Measurements from ENCODE around the gene RAMACL. TPM values are rescaled to one million over a fixed set of nuclear protein-coding genes. Genes with fewer than 3 reads are reported as not detected.

Gene RAMACL
- total and polyA plus RNA-seq, 2 of the 4 experiments (the other 2 are of a cell fraction): 0.46 to 0.90 TPM

GRCh38 chr6:166617359-166617758, 30.9 kb upstream of the RAMACL start:
- Histone ChIP-seq H4K91ac (ENCODE audit: insufficient read depth, low read depth, low read length) (no peak overlapping the region), H2BK20ac (ENCODE audit: low read depth, low read length) (no peak overlapping the region), H2BK120ac (ENCODE audit: low read depth, low read length) (no peak overlapping the region), H4K20me1 (ENCODE audit: insufficient read depth, low read length) (peaks cover 20% of the 10 kb centered on the region; the same call in 1 of the 2 replicates), H3K79me1 (ENCODE audit: low read depth in 1 of 2, low read length in 2 of 2) (peaks cover 50 to 83% of the 10 kb centered on the region in 2 experiments), H3K27ac (ENCODE audit: insufficient read depth, low read length) (no peak overlapping the region), H3K18ac (ENCODE audit: low read depth, low read length) (no peak overlapping the region), H3K4me1 (ENCODE audit: control insufficient read depth, insufficient read depth, low read length) (peaks cover 48% of the 10 kb centered on the region), H3K56ac (ENCODE audit: extremely low read depth, insufficient read depth, low read length) (no peak overlapping the region), H3K9ac (ENCODE audit: low read depth, low read length) (no peak overlapping the region), H2BK15ac (ENCODE audit: low read depth, low read length) (no peak overlapping the region), H2BK5ac (ENCODE audit: low read depth, low read length, poor library complexity, severe bottlenecking) (no peak overlapping the region), H2AK5ac (ENCODE audit: low read depth, low read length) (peak overlapping the region; percentile 93; the same call in 1 of the 2 replicates), H3K9me3 (ENCODE audit: control insufficient read depth, insufficient read depth, low read length) (no peaks in the 10 kb centered on the region), H3K4me2 (ENCODE audit: low read depth, low read length) (no peak overlapping the region), H4K5ac (ENCODE audit: low read depth, low read length) (no peak overlapping the region), H2AK9ac (replicated peaks; ENCODE audit: low read depth, low read length, poor library complexity) (no peak overlapping the region), H3K4me3 (ENCODE audit: insufficient read depth, low read depth, low read length) (no peak overlapping the region), H3K27me3 (ENCODE audit: control insufficient read depth, insufficient read depth, low read length) (no peaks in the 10 kb centered on the region), H3K4ac (ENCODE audit: low read depth, low read length) (no peak overlapping the region), H3K14ac (replicated peaks; ENCODE audit: low read depth, low read length) (no peak overlapping the region), H3K23ac (ENCODE audit: low read depth, low read length) (no peak overlapping the region), H3K36me3 (ENCODE audit: control insufficient read depth, insufficient read depth, low read length) (peaks cover 22% of the 10 kb centered on the region), H3K9me1 (ENCODE audit: insufficient read depth, low read length) (peaks cover 41% of the 10 kb centered on the region), H4K8ac (ENCODE audit: low read depth in 2 of 2, low read length in 2 of 2) (no peak overlapping the region), H2AFZ (replicated peaks; ENCODE audit: low read length, poor library complexity) (no peak overlapping the region)
- no TSS peak for BruUV-seq (replicated peaks)
- no peak for ATAC-seq (ENCODE audit: low read depth)
- 88% methylated on average over 1 of the region's 7 CpGs; no CpG with 5 or more reads in 1 of the 2 experiments for WGBS, 2 experiments (ENCODE audit: extremely low coverage in 2 of 2, insufficient read length in 1 of 2)
- no peak for DNase-seq
- dilution Hi-C loops (cut with HindIII; ENCODE audit: low sequenced_read_pairs, unreplicated experiment): no loop called here
- intact Hi-C loops (cut with micrococcal nuclease): no loop called here
- ChIA-PET POLR2A (ENCODE audit: unreplicated experiment) (no interaction called here), CTCF (no interaction called here)
- in situ Hi-C loops (cut with MboI; ENCODE audit: low sequenced_read_pairs): no loop called here
- no peak for TF ChIP-seq USF2 (IDR thresholded peaks at IDR 0.05; ENCODE audit: low read depth, low read length)
- TF ChIP-seq CHD1 (IDR thresholded peaks at IDR 0.05; ENCODE audit: low read depth, low read length): no peak
- TF ChIP-seq RFX5 (IDR thresholded peaks at IDR 0.05; ENCODE audit: low read depth, low read length): no peak
- TF ChIP-seq MAFK (IDR thresholded peaks at IDR 0.05; ENCODE audit: low read depth, low read length): no peak
- TF ChIP-seq MXI1 (IDR thresholded peaks at IDR 0.05; ENCODE audit: borderline replicate concordance, low read depth, low read length): no peak
- no peak for TF ChIP-seq FOS (IDR thresholded peaks at IDR 0.05; ENCODE audit: low read depth, low read length)
- TF ChIP-seq BHLHE40 (IDR thresholded peaks at IDR 0.05; ENCODE audit: low read depth, low read length): no peak
- TF ChIP-seq CEBPB (IDR thresholded peaks at IDR 0.05; ENCODE audit: low read depth, low read length): no peak
- TF ChIP-seq SMC3 (IDR thresholded peaks at IDR 0.05; ENCODE audit: low read depth, low read length): no peak
- no peak for TF ChIP-seq POLR2A (IDR thresholded peaks at IDR 0.05; ENCODE audit: low read depth, low read length)
- TF ChIP-seq, protein P1, sequence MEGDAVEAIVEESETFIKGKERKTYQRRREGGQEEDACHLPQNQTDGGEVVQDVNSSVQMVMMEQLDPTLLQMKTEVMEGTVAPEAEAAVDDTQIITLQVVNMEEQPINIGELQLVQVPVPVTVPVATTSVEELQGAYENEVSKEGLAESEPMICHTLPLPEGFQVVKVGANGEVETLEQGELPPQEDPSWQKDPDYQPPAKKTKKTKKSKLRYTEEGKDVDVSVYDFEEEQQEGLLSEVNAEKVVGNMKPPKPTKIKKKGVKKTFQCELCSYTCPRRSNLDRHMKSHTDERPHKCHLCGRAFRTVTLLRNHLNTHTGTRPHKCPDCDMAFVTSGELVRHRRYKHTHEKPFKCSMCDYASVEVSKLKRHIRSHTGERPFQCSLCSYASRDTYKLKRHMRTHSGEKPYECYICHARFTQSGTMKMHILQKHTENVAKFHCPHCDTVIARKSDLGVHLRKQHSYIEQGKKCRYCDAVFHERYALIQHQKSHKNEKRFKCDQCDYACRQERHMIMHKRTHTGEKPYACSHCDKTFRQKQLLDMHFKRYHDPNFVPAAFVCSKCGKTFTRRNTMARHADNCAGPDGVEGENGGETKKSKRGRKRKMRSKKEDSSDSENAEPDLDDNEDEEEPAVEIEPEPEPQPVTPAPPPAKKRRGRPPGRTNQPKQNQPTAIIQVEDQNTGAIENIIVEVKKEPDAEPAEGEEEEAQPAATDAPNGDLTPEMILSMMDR (conservative IDR thresholded peaks at IDR 0.05; ENCODE audit: low read depth, low read length): no peak
- TF ChIP-seq ELK1 (IDR thresholded peaks at IDR 0.05; ENCODE audit: borderline replicate concordance, low read depth, low read length): no peak
- no peak for TF ChIP-seq NFE2L2 (IDR thresholded peaks at IDR 0.05; ENCODE audit: low read depth, low read length)
- no peak for TF ChIP-seq MAZ (IDR thresholded peaks at IDR 0.05; ENCODE audit: borderline replicate concordance, low read depth, low read length)
- TF ChIP-seq RAD21 (IDR thresholded peaks at IDR 0.05; ENCODE audit: low read length): no peak

Data from IMR-90 (cell line).